ENCODE results near the gene CELF1.

GRCh38 chr11:47438721-47439120 is 114.2 kb downstream of the CELF1 start:
- TF ChIP-seq CTCF (IDR thresholded peaks at IDR 0.05) = no peak
- TF ChIP-seq EZH2 (IDR thresholded peaks at IDR 0.05) = no peak
- TF ChIP-seq EZH2phosphoT487 (IDR thresholded peaks at IDR 0.05) = no peak

All from neural progenitor cell (in vitro differentiated cells).